HepG2 (cell line): ENCODE measurements around the gene ZG16. TPM values are rescaled to one million over a fixed set of nuclear protein-coding genes. Genes with fewer than 3 reads are reported as not detected.

Experiments used
- BRCA1 ChIP-seq: sonication (generic); formaldehyde crosslinking; IDR thresholded peaks from 2 replicates; pipeline ENCODE4 v1.4.0; 2020; ENCODE audit warnings: missing genetic modification reagents
- CBFB ChIP-seq: sonication (generic); formaldehyde crosslinking; IDR thresholded peaks from 2 replicates; pipeline ENCODE4 v1.4.0; 2020; ENCODE audit warnings: missing genetic modification reagents
- EZH2 ChIP-seq: conservative IDR thresholded peaks from 2 replicates; pipeline ENCODE4 v1.6.1; 2012; ENCODE audit warnings: mild to moderate bottlenecking, low read depth, low read length, moderate library complexity
- GTF3A ChIP-seq: sonication (generic); formaldehyde crosslinking; conservative IDR thresholded peaks from 2 replicates; pipeline ENCODE4 v1.4.0; 2020; ENCODE audit warnings: mild to moderate bottlenecking, missing genetic modification reagents
- HMGXB4 ChIP-seq, 2 experiments: sonication (generic) in 1 of 2; formaldehyde crosslinking in 1 of 2; IDR thresholded peaks; 2 replicates each; pipeline versions ENCODE4 v1.4.0 to v1.6.1; 2018 to 2020; ENCODE audit warnings: missing genetic modification reagents in 2 of 2, borderline replicate concordance in 1 of 2, low read depth in 1 of 2, mild to moderate bottlenecking in 1 of 2, missing biosample characterization in 1 of 2
- HOXA5 ChIP-seq: sonication (generic); formaldehyde crosslinking; IDR thresholded peaks from 2 replicates; pipeline ENCODE4 v1.4.0; 2020; ENCODE audit warnings: missing genetic modification reagents
- MXD3 ChIP-seq: IDR thresholded peaks from 2 replicates; pipeline ENCODE4 v1.6.1; 2016; ENCODE audit warnings: mild to moderate bottlenecking, missing biosample characterization, missing genetic modification reagents
- MZF1 ChIP-seq: sonication (generic); formaldehyde crosslinking; IDR thresholded peaks from 2 replicates; pipeline ENCODE4 v1.8.1; 2023; ENCODE audit warnings: mild to moderate bottlenecking, missing genetic modification reagents, borderline replicate concordance
- PHF5A ChIP-seq: IDR thresholded peaks from one replicate; pipeline ENCODE4 v1.6.1; 2018; ENCODE audit warnings: low read depth, missing genetic modification reagents; ENCODE audit not compliant: unreplicated experiment
- RARA ChIP-seq: IDR thresholded peaks from 2 replicates; pipeline ENCODE4 v1.6.1; 2016; ENCODE audit warnings: missing genetic modification reagents, missing compliant biosample characterization
- SRSF1 ChIP-seq: fragments of 200-400 bp; formaldehyde crosslinking; optimal IDR thresholded peaks from 2 replicates; pipeline ENCODE3; 2017; ENCODE audit warnings: mild to moderate bottlenecking, low read depth, low read length, moderate library complexity
- TAF15 ChIP-seq: fragments of 200-400 bp; formaldehyde crosslinking; IDR thresholded peaks from one replicate; pipeline ENCODE4 v1.6.1; 2018; ENCODE audit warnings: mild to moderate bottlenecking, low read depth, low read length; ENCODE audit not compliant: poor library complexity, severe bottlenecking
- TFAP4 ChIP-seq: sonication (generic); IDR thresholded peaks from 2 replicates; pipeline ENCODE4 v1.6.1; 2016; ENCODE audit warnings: low read depth, borderline replicate concordance
- XRCC5 ChIP-seq: fragments of 200-400 bp; formaldehyde crosslinking; optimal IDR thresholded peaks from 2 replicates; pipeline ENCODE3; 2017; ENCODE audit warnings: mild to moderate bottlenecking, low read length
- ZNF33A ChIP-seq: sonication (generic); formaldehyde crosslinking; IDR thresholded peaks from 2 replicates; pipeline ENCODE4 v1.5.1; 2020; ENCODE audit warnings: missing genetic modification reagents, mild to moderate bottlenecking, moderate library complexity, borderline replicate concordance
- ZNF510 ChIP-seq: sonication (generic); formaldehyde crosslinking; IDR thresholded peaks from 2 replicates; pipeline ENCODE4 v1.4.0; 2020; ENCODE audit warnings: low read depth, mild to moderate bottlenecking, missing genetic modification reagents
- ZNF546 ChIP-seq: sonication (generic); formaldehyde crosslinking; conservative IDR thresholded peaks from 2 replicates; pipeline ENCODE4 v1.8.1; 2023; ENCODE audit warnings: mild to moderate bottlenecking, missing genetic modification reagents
- ZNF747 ChIP-seq: sonication (generic); formaldehyde crosslinking; IDR thresholded peaks from 2 replicates; pipeline ENCODE4 v1.8.1; 2023; ENCODE audit warnings: missing genetic modification reagents, mild to moderate bottlenecking, borderline replicate concordance
- polyA plus RNA-seq, 8 experiments: library from polyadenylated mRNA; depleted of rRNA in 3 of 8; stranded (reverse) in 7 of 8; unstranded in 1 of 8; fragments of >200 nt; fragmentation: Illumina TruSeq in 4 of 8; extraction: Trizol in 4 of 8; gene quantifications; 2 replicates each; pipeline versions ENCODE4 v1.2.1 to v1.2.3, GENCODE V29; 2011 to 2016; ENCODE audit warnings: low read depth in 4 of 8, missing spikeins in 1 of 8, mixed read lengths in 1 of 8; ENCODE audit not compliant: insufficient read depth in 1 of 8
- total RNA-seq, 5 experiments: library from RNA; depleted of rRNA; stranded (reverse); fragments of >200 nt; fragmentation: Illumina TruSeq; extraction: Trizol; gene quantifications; 2 replicates each; pipeline ENCODE4 v1.2.3, GENCODE V29; 2016; ENCODE audit warnings: low read depth in 1 of 5
- TF ChIP-seq, protein P1 (sequence below), 2 experiments: sonication (generic) in 1 of 2; formaldehyde crosslinking in 1 of 2; IDR thresholded peaks; 2 replicates each; pipeline versions ENCODE4 v1.4.0 to v1.6.1; 2016 to 2020; ENCODE audit warnings: borderline replicate concordance in 1 of 2, low read depth in 1 of 2, mild to moderate bottlenecking in 1 of 2, missing genetic modification reagents in 1 of 2

The ZG16 gene
- total and polyA plus RNA-seq, 2 of the 13 experiments (the other 11 are each of a cell fraction or from before 2014, with no cell fraction given), result 0.04 to 0.07 TPM

GRCh38 chr16:29807426-29808218 lies 29.6 kb downstream of the ZG16 start (continued):
- peak; percentile 99 for TF ChIP-seq MXD3
- peak; percentile 51 for TF ChIP-seq SRSF1
- peak; percentile 84; the same call in 1 of the 2 replicates for TF ChIP-seq GTF3A
- peak; percentile 83 for TF ChIP-seq TAF15
- peak; percentile 96 for TF ChIP-seq ZNF747 (CRISPR knock-in tag)
- TF ChIP-seq PHF5A (CRISPR knock-in tag), result no peak
- peak; percentile 97 for TF ChIP-seq MZF1
- TF ChIP-seq ZNF546 (CRISPR knock-in tag), result peak; percentile 98
- TF ChIP-seq ZNF510 (CRISPR knock-in tag), result peak; percentile 98; the same call in 1 of the 2 replicates
- TF ChIP-seq, protein P1, sequence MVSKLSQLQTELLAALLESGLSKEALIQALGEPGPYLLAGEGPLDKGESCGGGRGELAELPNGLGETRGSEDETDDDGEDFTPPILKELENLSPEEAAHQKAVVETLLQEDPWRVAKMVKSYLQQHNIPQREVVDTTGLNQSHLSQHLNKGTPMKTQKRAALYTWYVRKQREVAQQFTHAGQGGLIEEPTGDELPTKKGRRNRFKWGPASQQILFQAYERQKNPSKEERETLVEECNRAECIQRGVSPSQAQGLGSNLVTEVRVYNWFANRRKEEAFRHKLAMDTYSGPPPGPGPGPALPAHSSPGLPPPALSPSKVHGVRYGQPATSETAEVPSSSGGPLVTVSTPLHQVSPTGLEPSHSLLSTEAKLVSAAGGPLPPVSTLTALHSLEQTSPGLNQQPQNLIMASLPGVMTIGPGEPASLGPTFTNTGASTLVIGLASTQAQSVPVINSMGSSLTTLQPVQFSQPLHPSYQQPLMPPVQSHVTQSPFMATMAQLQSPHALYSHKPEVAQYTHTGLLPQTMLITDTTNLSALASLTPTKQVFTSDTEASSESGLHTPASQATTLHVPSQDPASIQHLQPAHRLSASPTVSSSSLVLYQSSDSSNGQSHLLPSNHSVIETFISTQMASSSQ (IDR thresholded peaks at IDR 0.05; ENCODE audit: low read depth), result no peak
- TF ChIP-seq, protein P1 (CRISPR knock-in tag; IDR thresholded peaks at IDR 0.05; ENCODE audit: borderline replicate concordance), result peak; percentile 90
- TF ChIP-seq RARA (CRISPR knock-in tag), result peak; percentile 71; the same call in 1 of the 2 replicates
- peak; percentile 92; the same call in 1 of the 2 replicates for TF ChIP-seq BRCA1
- TF ChIP-seq ZNF33A (CRISPR knock-in tag), result no peak
- peak; percentile 92 for TF ChIP-seq HOXA5
- TF ChIP-seq EZH2, result no peak
- peak; percentile 83 for TF ChIP-seq TFAP4
- peak; percentile 98 for TF ChIP-seq HMGXB4 (CRISPR knock-in tag; IDR thresholded peaks at IDR 0.05; ENCODE audit: borderline replicate concordance in 1 of 2, low read depth in 1 of 2)
- peak; percentile 67 for TF ChIP-seq XRCC5
- peak; percentile 18 for TF ChIP-seq CBFB
